C4-2B (cell line): Measurements from ENCODE around the gene MFSD2A.

Experiments
- H3K27ac ChIP-seq: fragments of 450-650 bp; 2 replicates; pipeline ENCODE4 v1.5.1; 2017
- CTCF ChIP-seq: fragments of 450-650 bp; conservative IDR thresholded peaks from 2 replicates; pipeline ENCODE4 v1.5.1; 2017; ENCODE audit warnings: mild to moderate bottlenecking
- ZFX ChIP-seq: fragments of 450-650 bp; IDR thresholded peaks from 2 replicates; pipeline ENCODE4 v1.6.1; 2017

MFSD2A gene

GRCh38 chr1:39952359-39953110, 2.4 kb upstream of the MFSD2A start:
- H3K27ac ChIP-seq = no peak overlapping the region
- TF ChIP-seq ZFX (no peak), CTCF (no peak)

GRCh38 chr1:39954324-39954869, 548 bp upstream of the MFSD2A start:
- H3K27ac ChIP-seq = peak overlapping the region; percentile 73
- TF ChIP-seq CTCF (no peak), ZFX (no peak)

GRCh38 chr1:39955547-39956539, 898 bp downstream of the MFSD2A start:
- TF ChIP-seq ZFX (no peak), CTCF (no peak)
- peak overlapping the region; percentile 73 for H3K27ac ChIP-seq

GRCh38 chr1:39957299-39958015, 2.5 kb downstream of the MFSD2A start:
- TF ChIP-seq ZFX (no peak), CTCF (no peak)
- H3K27ac ChIP-seq = no peak overlapping the region

- TF ChIP-seq ZFX (no peak), CTCF (no peak)
- H3K27ac ChIP-seq = no peak overlapping the region
Observed at GRCh38 chr1:39958403-39959200, 3.7 kb downstream of the MFSD2A start.

GRCh38 chr1:39959651-39960333, 4.8 kb downstream of the MFSD2A start:
- no peak for TF ChIP-seq ZFX
- TF ChIP-seq CTCF = no peak
- H3K27ac ChIP-seq = peak overlapping the region; percentile 92
